Nephron (organoid): Measurements from ENCODE around the gene DCUN1D4.
"Not testable (repeated sequence)": the region's sequence is repeated elsewhere in the genome, so short reads cannot be mapped to it uniquely, and the experiment has no call there.

Experiments
- H3K27ac Mint-ChIP-seq, 3 experiments: 2 replicates each; pipeline ENCODE4 v1.8.0; 2020; ENCODE audit warnings: mixed read lengths in 3 of 3, mild to moderate bottlenecking in 2 of 3, moderate library complexity in 1 of 3
- H3K27me3 Mint-ChIP-seq: 2 replicates; pipeline ENCODE4 v1.8.0; 2021; ENCODE audit warnings: low read depth, mild to moderate bottlenecking, moderate library complexity, mixed read lengths
- H3K36me3 Mint-ChIP-seq: 2 replicates; pipeline ENCODE4 v1.8.0; 2020; ENCODE audit warnings: low read depth, mixed read lengths
- H3K4me1 Mint-ChIP-seq: 2 replicates; pipeline ENCODE4 v1.8.0; 2020; ENCODE audit warnings: mixed read lengths
- H3K4me3 Mint-ChIP-seq, 3 experiments: 2 replicates each; pipeline ENCODE4 v1.8.0; 2020; ENCODE audit warnings: mild to moderate bottlenecking in 3 of 3, mixed read lengths in 3 of 3, moderate library complexity in 2 of 3
- H3K9me3 Mint-ChIP-seq: 2 replicates; pipeline ENCODE4 v1.8.0; 2020; ENCODE audit warnings: mixed read lengths
- TF ChIP-seq, protein P1 (sequence below), 3 experiments: fragments of 200-600 bp; sonication (generic); IDR thresholded peaks; one replicate each; pipeline ENCODE4 v1.5.0; 2021; ENCODE audit warnings: antibody characterized with exemption in 3 of 3; ENCODE audit not compliant: unreplicated experiment in 3 of 3

Gene DCUN1D4

DNA sequence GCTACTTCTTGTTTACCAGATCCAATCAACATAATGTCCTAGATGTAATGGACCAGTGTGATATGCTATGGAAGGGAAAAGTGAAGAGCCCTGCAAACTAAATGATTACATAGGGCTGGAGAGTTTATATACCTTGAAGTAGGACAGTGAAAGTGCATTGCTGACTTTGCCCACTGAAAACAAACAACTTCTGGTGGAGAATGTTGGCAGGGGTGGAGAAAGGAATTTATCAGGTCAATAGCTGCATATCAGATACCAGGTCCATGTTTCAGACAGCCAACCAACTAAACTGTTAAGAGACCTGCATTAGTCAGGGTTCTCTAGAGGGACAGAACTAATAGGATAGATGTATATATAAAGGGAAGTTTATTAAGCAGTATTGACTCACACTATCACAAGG is 82.4 kb downstream of the DCUN1D4 start:
- peaks cover 5% of the 10 kb centered on the region for H3K27me3 Mint-ChIP-seq
- peaks cover 2% of the 10 kb centered on the region for H3K9me3 Mint-ChIP-seq
- no peak overlapping the region for H3K27ac Mint-ChIP-seq
- H3K4me1 Mint-ChIP-seq: no peaks in the 10 kb centered on the region
- no peaks in the 10 kb centered on the region for H3K36me3 Mint-ChIP-seq
- TF ChIP-seq, protein P1, sequence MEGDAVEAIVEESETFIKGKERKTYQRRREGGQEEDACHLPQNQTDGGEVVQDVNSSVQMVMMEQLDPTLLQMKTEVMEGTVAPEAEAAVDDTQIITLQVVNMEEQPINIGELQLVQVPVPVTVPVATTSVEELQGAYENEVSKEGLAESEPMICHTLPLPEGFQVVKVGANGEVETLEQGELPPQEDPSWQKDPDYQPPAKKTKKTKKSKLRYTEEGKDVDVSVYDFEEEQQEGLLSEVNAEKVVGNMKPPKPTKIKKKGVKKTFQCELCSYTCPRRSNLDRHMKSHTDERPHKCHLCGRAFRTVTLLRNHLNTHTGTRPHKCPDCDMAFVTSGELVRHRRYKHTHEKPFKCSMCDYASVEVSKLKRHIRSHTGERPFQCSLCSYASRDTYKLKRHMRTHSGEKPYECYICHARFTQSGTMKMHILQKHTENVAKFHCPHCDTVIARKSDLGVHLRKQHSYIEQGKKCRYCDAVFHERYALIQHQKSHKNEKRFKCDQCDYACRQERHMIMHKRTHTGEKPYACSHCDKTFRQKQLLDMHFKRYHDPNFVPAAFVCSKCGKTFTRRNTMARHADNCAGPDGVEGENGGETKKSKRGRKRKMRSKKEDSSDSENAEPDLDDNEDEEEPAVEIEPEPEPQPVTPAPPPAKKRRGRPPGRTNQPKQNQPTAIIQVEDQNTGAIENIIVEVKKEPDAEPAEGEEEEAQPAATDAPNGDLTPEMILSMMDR (IDR thresholded peaks at IDR 0.05; ENCODE audit: unreplicated experiment in 3 of 3): no peak
- no peak overlapping the region for H3K4me3 Mint-ChIP-seq

GRCh38 chr4:51930557-51930956 is 87.6 kb downstream of the DCUN1D4 start:
- H3K4me3 Mint-ChIP-seq: no peak overlapping the region
- no peaks in the 10 kb centered on the region for H3K9me3 Mint-ChIP-seq
- H3K27me3 Mint-ChIP-seq: peaks cover 5% of the 10 kb centered on the region
- H3K4me1 Mint-ChIP-seq: no peaks in the 10 kb centered on the region
- TF ChIP-seq, protein P1 (IDR thresholded peaks at IDR 0.05; ENCODE audit: unreplicated experiment in 3 of 3): no peak
- no peaks in the 10 kb centered on the region for H3K36me3 Mint-ChIP-seq
- no peak overlapping the region for H3K27ac Mint-ChIP-seq

- Mint-ChIP-seq H3K36me3 (no peaks in the 10 kb centered on the region), H3K4me1 (no peaks in the 10 kb centered on the region), H3K9me3 (no peaks in the 10 kb centered on the region), H3K27ac (no peak overlapping the region), H3K27me3 (peaks cover 5% of the 10 kb centered on the region), H3K4me3 (no peak overlapping the region)
- TF ChIP-seq, protein P1 (IDR thresholded peaks at IDR 0.05; ENCODE audit: unreplicated experiment in 3 of 3): no peak
Measured at GRCh38 chr4:51931461-51931860, 88.5 kb downstream of the DCUN1D4 start.

DNA sequence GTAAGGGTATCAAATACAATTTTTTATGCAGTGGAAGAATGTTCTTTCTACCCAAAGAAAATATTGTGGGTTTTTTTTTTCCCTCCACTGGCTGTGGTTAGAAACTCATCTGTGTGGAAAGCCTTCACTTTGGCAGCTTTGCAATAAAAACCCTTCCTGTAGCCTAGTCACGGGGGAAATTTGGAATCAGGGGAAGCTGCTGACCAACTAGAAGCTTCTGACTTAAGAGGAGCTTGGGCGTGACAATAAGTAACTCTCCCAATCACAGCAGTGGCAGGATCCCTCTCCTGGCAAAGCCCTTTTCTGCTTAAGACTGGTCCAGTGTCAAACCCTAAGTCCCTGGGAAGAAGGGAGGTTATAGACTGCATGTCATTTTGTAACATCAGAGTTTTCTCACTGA is 89.3 kb downstream of the DCUN1D4 start:
- no peak overlapping the region for H3K27ac Mint-ChIP-seq
- TF ChIP-seq, protein P1 (IDR thresholded peaks at IDR 0.05; ENCODE audit: unreplicated experiment in 3 of 3): no peak
- H3K9me3 Mint-ChIP-seq: no peaks in the 10 kb centered on the region
- H3K4me3 Mint-ChIP-seq: no peak overlapping the region
- H3K27me3 Mint-ChIP-seq: peaks cover 5% of the 10 kb centered on the region
- H3K36me3 Mint-ChIP-seq: no peaks in the 10 kb centered on the region
- H3K4me1 Mint-ChIP-seq: no peaks in the 10 kb centered on the region

GRCh38 chr4:51932684-51933083 is 89.7 kb downstream of the DCUN1D4 start:
- H3K36me3 Mint-ChIP-seq: no peaks in the 10 kb centered on the region
- TF ChIP-seq, protein P1 (IDR thresholded peaks at IDR 0.05; ENCODE audit: unreplicated experiment in 3 of 3): no peak
- peaks cover 5% of the 10 kb centered on the region for H3K27me3 Mint-ChIP-seq
- H3K9me3 Mint-ChIP-seq: peaks cover 2% of the 10 kb centered on the region
- H3K4me1 Mint-ChIP-seq: no peaks in the 10 kb centered on the region
- H3K4me3 Mint-ChIP-seq: no peak overlapping the region
- no peak overlapping the region for H3K27ac Mint-ChIP-seq

GRCh38 chr4:51940460-51940859 is 97.5 kb downstream of the DCUN1D4 start:
- H3K36me3 Mint-ChIP-seq, H3K27me3 Mint-ChIP-seq, H3K27ac Mint-ChIP-seq, H3K4me3 Mint-ChIP-seq, H3K4me1 Mint-ChIP-seq: not testable (repeated sequence)
- peaks cover 13% of the 10 kb centered on the region for H3K9me3 Mint-ChIP-seq
